ENCODE results near the gene PANK1.

DNA sequence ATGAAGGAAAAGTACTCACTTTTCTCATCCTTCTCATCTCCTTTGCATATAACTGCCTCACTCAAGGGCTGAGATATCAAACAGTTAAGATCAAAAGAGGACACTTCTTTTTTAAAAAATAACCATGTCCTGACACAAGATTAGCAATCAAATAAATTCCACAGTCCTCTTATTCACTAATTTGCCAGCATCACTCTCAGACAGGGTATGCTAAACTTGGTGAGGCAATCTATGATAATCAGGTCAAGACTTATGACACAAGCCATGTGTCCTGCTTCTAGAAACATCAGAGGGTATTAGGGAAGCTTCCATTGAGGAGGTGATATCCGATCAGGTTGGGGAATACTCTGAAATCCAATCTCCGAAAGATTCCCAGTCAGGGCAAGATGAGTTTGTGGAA, 10.4 kb downstream of the PANK1 start:
- TF ChIP-seq EP300 (IDR thresholded peaks at IDR 0.05; ENCODE audit: borderline replicate concordance) (no peak), ZBTB7A (IDR thresholded peaks at IDR 0.05; ENCODE audit: low read depth) (no peak), CREB1 (IDR thresholded peaks at IDR 0.05; ENCODE audit: low read depth) (no peak), RAD21 (IDR thresholded peaks at IDR 0.05; ENCODE audit: low read depth) (no peak), NFIC (IDR thresholded peaks at IDR 0.05) (no peak)
